B cell (primary cell): ENCODE data around the gene UBAC1. TPM values are rescaled to one million over a fixed set of nuclear protein-coding genes. Genes with fewer than 3 reads are reported as not detected.

Experiments used
- ATAC-seq: fragments of 200-7000 bp; cut with Tn5 transposase; one replicate; pipeline ENCODE4 v1.10.0; 2021; ENCODE audit warnings: low read depth, mild to moderate bottlenecking, moderate number of reproducible peaks, moderate library complexity
- CTCF ChIA-PET: fragments of 350-600 bp; sonication (Branson Sonifier 250); formaldehyde crosslinking; loops from one replicate; lab custom pipeline; 2021; ENCODE audit warnings: antibody characterized with exemption, inconsistent platforms; lab: Charles Lee
- POLR2A ChIA-PET: fragments of 350-600 bp; sonication (Branson Sonifier 250); formaldehyde crosslinking; loops from one replicate; lab custom pipeline; 2021; ENCODE audit warnings: antibody characterized with exemption; lab: Charles Lee
- DNase-seq: peaks from one replicate; pipeline ENCODE4 v3.0.0; 2013
- H2AFZ ChIP-seq: 2 replicates; pipeline ENCODE4 v1.6.1; 2012; ENCODE audit warnings: mild to moderate bottlenecking, low read depth, low read length; ENCODE audit not compliant: insufficient read depth, poor library complexity, severe bottlenecking
- H3K27ac ChIP-seq, 2 donors: 1 replicate in 1 of 2; 2 replicates in 1 of 2; pipeline ENCODE4 v1.5.1; 2012 to 2013; ENCODE audit warnings: low read length in 2 of 2, mild to moderate bottlenecking in 2 of 2, moderate library complexity in 1 of 2
- H3K27me3 ChIP-seq, 4 experiments: fragments of 200-600 bp in 1 of 4; sonication (generic) in 1 of 4; replicated peaks in 1 of 4; 1 replicate in 2 of 4; 2 replicates in 2 of 4; pipeline versions ENCODE4 v1.6.1 to v1.7.0; 2013 to 2016; ENCODE audit warnings: low read length in 3 of 4, mild to moderate bottlenecking in 2 of 4, mixed read lengths in 1 of 4, moderate library complexity in 1 of 4; ENCODE audit not compliant: insufficient read depth in 4 of 4, control insufficient read depth in 3 of 4; ENCODE audit errors: control extremely low read depth in 1 of 4
- H3K36me3 ChIP-seq, 2 experiments: replicated peaks in 1 of 2; 1 replicate in 1 of 2; 2 replicates in 1 of 2; pipeline versions ENCODE4 v1.6.1 to v1.7.1; 2013; ENCODE audit warnings: low read length in 1 of 2; ENCODE audit not compliant: insufficient read depth in 2 of 2, control insufficient read depth in 1 of 2; ENCODE audit errors: control extremely low read depth in 1 of 2, extremely low read depth in 1 of 2
- H3K4me1 ChIP-seq, 2 donors: fragments of 200-600 bp in 1 of 2; sonication (generic) in 1 of 2; 1 replicate in 1 of 2; 2 replicates in 1 of 2; pipeline versions ENCODE4 v1.5.1 to v1.6.1; 2013 to 2017; ENCODE audit warnings: low read length in 2 of 2; ENCODE audit not compliant: control insufficient read depth in 2 of 2, insufficient read depth in 2 of 2
- H3K4me2 ChIP-seq: replicated peaks from 2 replicates; pipeline ENCODE3; 2012; ENCODE audit warnings: mild to moderate bottlenecking, low read depth, low read length; ENCODE audit not compliant: poor library complexity, severe bottlenecking
- H3K4me3 ChIP-seq, 5 experiments: fragments of 200-600 bp in 1 of 5; sonication (generic) in 1 of 5; 1 replicate in 3 of 5; 2 replicates in 2 of 5; pipeline versions ENCODE4 v1.5.1 to v1.7.0; 2011 to 2016; ENCODE audit warnings: low read length in 4 of 5, mild to moderate bottlenecking in 4 of 5, low read depth in 2 of 5, control low read depth in 1 of 5, moderate library complexity in 1 of 5; ENCODE audit not compliant: insufficient read depth in 1 of 5; ENCODE audit errors: control extremely low read depth in 1 of 5, extremely low read depth in 1 of 5
- H3K79me2 ChIP-seq: fragments of 200-600 bp; sonication (generic); one replicate; pipeline ENCODE4 v1.6.0; 2016; ENCODE audit warnings: low read length; ENCODE audit not compliant: control insufficient read depth, insufficient read depth
- H3K9ac ChIP-seq: fragments of 200-600 bp; sonication (generic); 2 replicates; pipeline ENCODE4 v1.6.1; 2017; ENCODE audit warnings: mild to moderate bottlenecking, low read length, moderate library complexity
- H3K9me3 ChIP-seq, 3 donors: one replicate each; pipeline versions ENCODE4 v1.6.1 to v1.7.1; 2013; ENCODE audit warnings: low read length in 2 of 3; ENCODE audit not compliant: control insufficient read depth in 2 of 3, insufficient read depth in 1 of 3; ENCODE audit errors: control extremely low read depth in 1 of 3
- H4K20me1 ChIP-seq: 2 replicates; pipeline ENCODE4 v1.6.0; 2012; ENCODE audit warnings: mild to moderate bottlenecking, low read length; ENCODE audit not compliant: insufficient read depth, control insufficient read depth, poor library complexity, severe bottlenecking
- H3K27ac Mint-ChIP-seq: one replicate; pipeline ENCODE4 v1.8.0; 2021; ENCODE audit warnings: mixed read lengths
- H3K27me3 Mint-ChIP-seq: one replicate; pipeline ENCODE4 v1.8.0; 2021; ENCODE audit warnings: mixed read lengths
- H3K4me1 Mint-ChIP-seq: one replicate; pipeline ENCODE4 v1.8.0; 2021; ENCODE audit warnings: mixed read lengths
- H3K4me3 Mint-ChIP-seq: one replicate; pipeline ENCODE4 v1.8.0; 2021; ENCODE audit warnings: mixed read lengths
- H3K9me3 Mint-ChIP-seq: one replicate; pipeline ENCODE4 v1.8.0; 2022; ENCODE audit warnings: mixed read lengths; ENCODE audit not compliant: insufficient read depth
- EZH2 ChIP-seq: IDR thresholded peaks from 2 replicates; pipeline ENCODE4 v1.6.1; 2012; ENCODE audit warnings: borderline replicate concordance, low read depth, mild to moderate bottlenecking, moderate library complexity, low read length; ENCODE audit not compliant: insufficient read depth, poor library complexity, severe bottlenecking
- WGBS: methylation state at CpG from one replicate; pipeline ENCODE4 v1.1.5; 2013; ENCODE audit warnings: missing lambda C conversion rate; ENCODE audit not compliant: insufficient coverage; 5-methylcytosine and 5-hydroxymethylcytosine counted together
- intact Hi-C: fragments of 100-400 bp; cut with micrococcal nuclease; formaldehyde crosslinking; loops from one replicate; pipeline ENCODE4 v1.10.0; 2022
- polyA plus RNA-seq: library from polyadenylated mRNA; depleted of rRNA; stranded (reverse); fragments of >200 nt; gene quantifications from 2 replicates; pipeline ENCODE4 v1.2.3, GENCODE V29; 2012
- total RNA-seq, 2 donors: library from RNA; stranded (reverse); fragments of 120-200 nt in 1 of 2; gene quantifications; 1 replicate in 1 of 2; 2 replicates in 1 of 2; pipeline versions ENCODE4 v1.2.3 to v1.2.4, GENCODE V29; 2013 to 2022
- TF ChIP-seq, protein P1 (sequence below): fragments of 200-600 bp; IDR thresholded peaks from one replicate; pipeline ENCODE4 v1.8.0; 2022; ENCODE audit warnings: antibody characterized with exemption, mild to moderate bottlenecking

Gene UBAC1
- total and polyA plus RNA-seq, 2 donors (not counting 1 experiment from before 2014, with no cell fraction given), result 30.8 to 31.1 TPM

DNA sequence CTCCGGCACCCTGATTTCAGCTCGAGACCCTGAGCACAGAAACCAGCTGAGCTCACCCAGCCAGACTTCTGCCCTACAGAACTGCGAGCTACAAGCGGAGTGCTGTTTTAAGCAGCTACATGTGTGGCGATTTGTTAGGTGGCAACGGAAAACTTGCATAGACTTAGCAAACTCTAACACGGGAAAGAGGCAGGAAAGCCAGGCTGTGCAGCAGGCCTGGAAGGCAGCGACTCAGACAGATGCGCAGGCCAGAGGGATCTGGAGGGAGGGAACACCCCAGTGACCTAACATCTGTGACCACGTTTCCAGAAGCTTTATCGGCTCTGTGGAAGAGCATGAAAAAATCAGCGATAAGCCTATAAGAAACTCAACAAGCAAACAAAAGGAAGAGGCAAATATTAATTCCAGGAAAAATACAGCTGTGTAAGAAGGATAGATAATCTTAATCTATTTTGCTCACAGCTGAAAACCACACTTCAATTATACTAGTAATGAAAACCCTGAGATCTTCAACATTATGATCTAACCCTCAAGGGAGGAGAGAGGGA, 11.0 kb downstream of the UBAC1 start:
- CTCF ChIA-PET, result interaction anchor here (1.5 kb wide), 1 partner anchor 84 kb away, joined by 3 read pairs; no protein-coding TSS in a partner anchor
- DNase-seq (no peak), ATAC-seq (no peak)
- Mint-ChIP-seq H3K4me3 (no peak overlapping the region), H3K27me3 (no peaks in the 10 kb centered on the region), H3K27ac (no peak overlapping the region), H3K9me3 (no peaks in the 10 kb centered on the region), H3K4me1 (no peaks in the 10 kb centered on the region)
- Histone ChIP-seq H3K27ac (no peak overlapping the region), H2AFZ (no peak overlapping the region), H3K36me3 (peaks cover 1 to 43% of the 10 kb centered on the region in 2 experiments), H3K9ac (no peak overlapping the region), H3K9me3 (no peaks in the 10 kb centered on the region), H3K4me3 (no peak overlapping the region), H3K4me1 (no peaks in the 10 kb centered on the region), H3K79me2 (peaks cover 2% of the 10 kb centered on the region), H4K20me1 (peaks cover 2% of the 10 kb centered on the region), H3K27me3 (no peaks in the 10 kb centered on the region), H3K4me2 (no peak overlapping the region)
- no peak for TF ChIP-seq EZH2
- TF ChIP-seq, protein P1, sequence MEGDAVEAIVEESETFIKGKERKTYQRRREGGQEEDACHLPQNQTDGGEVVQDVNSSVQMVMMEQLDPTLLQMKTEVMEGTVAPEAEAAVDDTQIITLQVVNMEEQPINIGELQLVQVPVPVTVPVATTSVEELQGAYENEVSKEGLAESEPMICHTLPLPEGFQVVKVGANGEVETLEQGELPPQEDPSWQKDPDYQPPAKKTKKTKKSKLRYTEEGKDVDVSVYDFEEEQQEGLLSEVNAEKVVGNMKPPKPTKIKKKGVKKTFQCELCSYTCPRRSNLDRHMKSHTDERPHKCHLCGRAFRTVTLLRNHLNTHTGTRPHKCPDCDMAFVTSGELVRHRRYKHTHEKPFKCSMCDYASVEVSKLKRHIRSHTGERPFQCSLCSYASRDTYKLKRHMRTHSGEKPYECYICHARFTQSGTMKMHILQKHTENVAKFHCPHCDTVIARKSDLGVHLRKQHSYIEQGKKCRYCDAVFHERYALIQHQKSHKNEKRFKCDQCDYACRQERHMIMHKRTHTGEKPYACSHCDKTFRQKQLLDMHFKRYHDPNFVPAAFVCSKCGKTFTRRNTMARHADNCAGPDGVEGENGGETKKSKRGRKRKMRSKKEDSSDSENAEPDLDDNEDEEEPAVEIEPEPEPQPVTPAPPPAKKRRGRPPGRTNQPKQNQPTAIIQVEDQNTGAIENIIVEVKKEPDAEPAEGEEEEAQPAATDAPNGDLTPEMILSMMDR, result no peak
- intact Hi-C loops, result no loop called here
- POLR2A ChIA-PET, result no interaction called here
- over 99% methylated on average over 9 of the region's 12 CpGs for WGBS

DNA sequence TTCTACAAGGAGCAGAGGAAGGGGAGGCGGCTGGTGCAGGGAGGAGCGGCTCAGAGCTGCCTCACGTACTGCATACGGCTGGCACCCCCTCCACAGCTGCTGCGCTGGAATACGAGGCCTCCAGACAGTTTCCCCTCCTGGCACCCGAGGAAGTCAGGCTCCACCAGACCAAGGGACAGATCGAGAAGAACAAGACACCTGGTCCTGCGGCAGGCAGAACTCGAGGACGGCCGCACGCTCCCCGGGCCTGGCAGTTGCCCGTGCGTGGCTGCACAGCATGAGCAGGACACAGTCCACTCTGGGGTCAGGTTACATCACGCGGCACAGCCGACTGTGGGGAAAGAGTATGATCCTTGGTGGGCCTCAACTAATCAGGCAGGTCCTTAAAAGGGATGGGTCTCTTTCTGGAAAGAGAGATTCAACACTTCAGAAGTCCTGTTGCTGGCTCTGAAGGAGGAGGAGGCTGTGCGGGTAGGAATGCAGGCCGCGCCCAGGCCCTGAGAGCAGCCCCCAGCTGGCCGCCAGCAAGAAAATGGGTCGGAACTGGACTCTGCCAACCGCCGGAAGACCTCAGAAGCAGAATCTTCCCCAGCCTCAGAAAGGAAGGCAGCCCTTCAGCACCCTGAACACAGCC, 11.6 kb downstream of the UBAC1 start:
- H3K27me3 ChIP-seq, result no peaks in the 10 kb centered on the region
- H3K4me1 Mint-ChIP-seq, result no peaks in the 10 kb centered on the region
- H2AFZ ChIP-seq, result no peak overlapping the region
- POLR2A ChIA-PET, result no interaction called here
- 97% methylated on average over 26 of the region's 26 CpGs for WGBS
- H3K79me2 ChIP-seq, result peaks cover 2% of the 10 kb centered on the region
- no peaks in the 10 kb centered on the region for H3K9me3 Mint-ChIP-seq
- H3K27ac Mint-ChIP-seq, result no peak overlapping the region
- H3K9ac ChIP-seq, result no peak overlapping the region
- H4K20me1 ChIP-seq, result no peaks in the 10 kb centered on the region
- no peak overlapping the region for H3K4me3 ChIP-seq
- H3K4me3 Mint-ChIP-seq, result no peak overlapping the region
- no peak for TF ChIP-seq EZH2
- TF ChIP-seq, protein P1, result no peak
- CTCF ChIA-PET, result interaction anchor here (1.5 kb wide), 1 partner anchor 83 kb away, joined by 3 read pairs; no protein-coding TSS in a partner anchor
- no peaks in the 10 kb centered on the region for H3K27me3 Mint-ChIP-seq
- no peak overlapping the region for H3K4me2 ChIP-seq
- intact Hi-C loops, result no loop called here
- H3K9me3 ChIP-seq, result no peaks in the 10 kb centered on the region
- H3K36me3 ChIP-seq, result peaks cover 1 to 47% of the 10 kb centered on the region in 2 experiments
- H3K4me1 ChIP-seq, result no peaks in the 10 kb centered on the region
- DNase-seq (no peak), ATAC-seq (no peak)
- no peak overlapping the region for H3K27ac ChIP-seq
